Measurements from ENCODE around the gene CAT.

DNA sequence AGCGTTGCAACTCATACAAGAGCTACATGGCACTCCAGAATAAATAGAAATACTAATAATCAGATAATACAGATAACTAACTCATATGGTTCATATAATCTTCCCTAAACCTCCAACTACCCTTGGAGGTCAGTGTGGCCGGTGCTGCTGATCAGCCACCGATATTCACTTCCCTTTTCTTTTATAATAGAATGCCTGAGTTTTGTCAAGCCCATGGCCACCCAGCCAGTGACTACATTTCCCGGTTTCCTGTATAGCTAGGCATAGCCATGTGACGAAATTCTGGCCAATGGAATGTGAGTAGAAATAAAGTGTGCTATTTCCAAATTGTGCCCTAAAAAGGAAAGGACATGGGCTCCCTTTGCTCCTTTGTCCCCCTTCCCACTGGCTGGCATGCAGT is 5.9 kb upstream of the CAT start:
- TF ChIP-seq CTCF (IDR thresholded peaks at IDR 0.05) (no peak), POLR2A (IDR thresholded peaks at IDR 0.05; ENCODE audit: low read depth) (no peak), POLR2AphosphoS5 (IDR thresholded peaks at IDR 0.05) (no peak), EP300 (IDR thresholded peaks at IDR 0.05) (no peak)
